ENCODE data around the gene RAPGEF1.

DNA sequence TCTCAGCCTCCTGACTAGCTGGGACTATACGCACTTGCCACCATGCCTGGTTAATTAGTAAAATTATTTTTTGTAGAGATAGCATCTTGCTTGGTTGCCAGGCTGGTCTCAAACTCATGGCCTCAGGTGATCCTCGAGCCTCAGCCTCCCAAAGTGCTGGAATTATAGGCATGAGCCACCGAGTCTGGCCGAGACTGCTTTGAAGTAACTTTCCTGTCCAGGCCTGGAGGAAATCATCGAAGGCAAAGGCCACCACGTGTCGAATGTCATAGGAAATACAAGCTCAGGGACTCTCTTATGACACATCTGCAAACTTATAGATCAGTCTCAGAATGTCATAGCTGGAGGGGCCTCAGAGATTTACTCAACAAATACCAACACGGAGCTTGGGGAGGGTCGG is 25.1 kb downstream of the RAPGEF1 start:
- TF ChIP-seq, protein P1, sequence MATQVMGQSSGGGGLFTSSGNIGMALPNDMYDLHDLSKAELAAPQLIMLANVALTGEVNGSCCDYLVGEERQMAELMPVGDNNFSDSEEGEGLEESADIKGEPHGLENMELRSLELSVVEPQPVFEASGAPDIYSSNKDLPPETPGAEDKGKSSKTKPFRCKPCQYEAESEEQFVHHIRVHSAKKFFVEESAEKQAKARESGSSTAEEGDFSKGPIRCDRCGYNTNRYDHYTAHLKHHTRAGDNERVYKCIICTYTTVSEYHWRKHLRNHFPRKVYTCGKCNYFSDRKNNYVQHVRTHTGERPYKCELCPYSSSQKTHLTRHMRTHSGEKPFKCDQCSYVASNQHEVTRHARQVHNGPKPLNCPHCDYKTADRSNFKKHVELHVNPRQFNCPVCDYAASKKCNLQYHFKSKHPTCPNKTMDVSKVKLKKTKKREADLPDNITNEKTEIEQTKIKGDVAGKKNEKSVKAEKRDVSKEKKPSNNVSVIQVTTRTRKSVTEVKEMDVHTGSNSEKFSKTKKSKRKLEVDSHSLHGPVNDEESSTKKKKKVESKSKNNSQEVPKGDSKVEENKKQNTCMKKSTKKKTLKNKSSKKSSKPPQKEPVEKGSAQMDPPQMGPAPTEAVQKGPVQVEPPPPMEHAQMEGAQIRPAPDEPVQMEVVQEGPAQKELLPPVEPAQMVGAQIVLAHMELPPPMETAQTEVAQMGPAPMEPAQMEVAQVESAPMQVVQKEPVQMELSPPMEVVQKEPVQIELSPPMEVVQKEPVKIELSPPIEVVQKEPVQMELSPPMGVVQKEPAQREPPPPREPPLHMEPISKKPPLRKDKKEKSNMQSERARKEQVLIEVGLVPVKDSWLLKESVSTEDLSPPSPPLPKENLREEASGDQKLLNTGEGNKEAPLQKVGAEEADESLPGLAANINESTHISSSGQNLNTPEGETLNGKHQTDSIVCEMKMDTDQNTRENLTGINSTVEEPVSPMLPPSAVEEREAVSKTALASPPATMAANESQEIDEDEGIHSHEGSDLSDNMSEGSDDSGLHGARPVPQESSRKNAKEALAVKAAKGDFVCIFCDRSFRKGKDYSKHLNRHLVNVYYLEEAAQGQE (IDR thresholded peaks at IDR 0.05; ENCODE audit: insufficient replicate concordance, low read depth) = no peak
- TF ChIP-seq, protein P2, sequence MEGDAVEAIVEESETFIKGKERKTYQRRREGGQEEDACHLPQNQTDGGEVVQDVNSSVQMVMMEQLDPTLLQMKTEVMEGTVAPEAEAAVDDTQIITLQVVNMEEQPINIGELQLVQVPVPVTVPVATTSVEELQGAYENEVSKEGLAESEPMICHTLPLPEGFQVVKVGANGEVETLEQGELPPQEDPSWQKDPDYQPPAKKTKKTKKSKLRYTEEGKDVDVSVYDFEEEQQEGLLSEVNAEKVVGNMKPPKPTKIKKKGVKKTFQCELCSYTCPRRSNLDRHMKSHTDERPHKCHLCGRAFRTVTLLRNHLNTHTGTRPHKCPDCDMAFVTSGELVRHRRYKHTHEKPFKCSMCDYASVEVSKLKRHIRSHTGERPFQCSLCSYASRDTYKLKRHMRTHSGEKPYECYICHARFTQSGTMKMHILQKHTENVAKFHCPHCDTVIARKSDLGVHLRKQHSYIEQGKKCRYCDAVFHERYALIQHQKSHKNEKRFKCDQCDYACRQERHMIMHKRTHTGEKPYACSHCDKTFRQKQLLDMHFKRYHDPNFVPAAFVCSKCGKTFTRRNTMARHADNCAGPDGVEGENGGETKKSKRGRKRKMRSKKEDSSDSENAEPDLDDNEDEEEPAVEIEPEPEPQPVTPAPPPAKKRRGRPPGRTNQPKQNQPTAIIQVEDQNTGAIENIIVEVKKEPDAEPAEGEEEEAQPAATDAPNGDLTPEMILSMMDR (IDR thresholded peaks at IDR 0.05; ENCODE audit: insufficient read depth, low read length) = no peak
- TF ChIP-seq POLR2AphosphoS5 (IDR thresholded peaks at IDR 0.05; ENCODE audit: low read depth) (no peak), GABPA (IDR thresholded peaks at IDR 0.05; ENCODE audit: low read depth) (no peak)
